ENCODE data around the gene LYPD8.
A peak's percentile ranks its signal among the peaks of the same experiment; 100 is the strongest.
"Not testable (repeated sequence)": the region's sequence is repeated elsewhere in the genome, so short reads cannot be mapped to it uniquely, and the experiment has no call there.

The LYPD8 gene, protein sequence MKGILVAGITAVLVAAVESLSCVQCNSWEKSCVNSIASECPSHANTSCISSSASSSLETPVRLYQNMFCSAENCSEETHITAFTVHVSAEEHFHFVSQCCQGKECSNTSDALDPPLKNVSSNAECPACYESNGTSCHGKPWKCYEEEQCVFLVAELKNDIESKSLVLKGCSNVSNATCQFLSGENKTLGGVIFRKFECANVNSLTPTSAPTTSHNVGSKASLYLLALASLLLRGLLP

DNA sequence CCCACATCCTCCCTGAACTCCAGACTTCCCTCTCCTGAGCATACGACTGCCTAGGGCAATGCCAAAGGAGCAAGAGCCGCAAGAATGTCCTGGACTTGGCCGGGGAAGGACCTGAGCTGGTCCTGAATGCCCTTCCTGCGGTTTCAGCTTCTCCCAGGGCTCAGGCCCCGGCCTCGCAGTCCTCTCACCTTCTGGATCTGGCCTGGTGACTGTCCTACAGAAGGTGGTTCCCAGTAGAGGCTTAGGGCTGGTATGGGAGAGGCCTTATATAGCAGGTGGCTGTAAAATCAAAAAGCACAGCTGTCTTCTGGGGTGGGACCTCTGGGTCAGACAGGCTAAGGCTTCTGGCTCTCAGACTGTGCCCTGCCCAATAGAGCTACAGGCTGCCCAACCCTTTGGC lies at the start of gene LYPD8:
LYPD8 (minus strand) TSS at position 243 of the 400 bp plus-strand sequence. CDS start 4,678 bp downstream, outside the sequence.
- no peak for DNase-seq

DNA sequence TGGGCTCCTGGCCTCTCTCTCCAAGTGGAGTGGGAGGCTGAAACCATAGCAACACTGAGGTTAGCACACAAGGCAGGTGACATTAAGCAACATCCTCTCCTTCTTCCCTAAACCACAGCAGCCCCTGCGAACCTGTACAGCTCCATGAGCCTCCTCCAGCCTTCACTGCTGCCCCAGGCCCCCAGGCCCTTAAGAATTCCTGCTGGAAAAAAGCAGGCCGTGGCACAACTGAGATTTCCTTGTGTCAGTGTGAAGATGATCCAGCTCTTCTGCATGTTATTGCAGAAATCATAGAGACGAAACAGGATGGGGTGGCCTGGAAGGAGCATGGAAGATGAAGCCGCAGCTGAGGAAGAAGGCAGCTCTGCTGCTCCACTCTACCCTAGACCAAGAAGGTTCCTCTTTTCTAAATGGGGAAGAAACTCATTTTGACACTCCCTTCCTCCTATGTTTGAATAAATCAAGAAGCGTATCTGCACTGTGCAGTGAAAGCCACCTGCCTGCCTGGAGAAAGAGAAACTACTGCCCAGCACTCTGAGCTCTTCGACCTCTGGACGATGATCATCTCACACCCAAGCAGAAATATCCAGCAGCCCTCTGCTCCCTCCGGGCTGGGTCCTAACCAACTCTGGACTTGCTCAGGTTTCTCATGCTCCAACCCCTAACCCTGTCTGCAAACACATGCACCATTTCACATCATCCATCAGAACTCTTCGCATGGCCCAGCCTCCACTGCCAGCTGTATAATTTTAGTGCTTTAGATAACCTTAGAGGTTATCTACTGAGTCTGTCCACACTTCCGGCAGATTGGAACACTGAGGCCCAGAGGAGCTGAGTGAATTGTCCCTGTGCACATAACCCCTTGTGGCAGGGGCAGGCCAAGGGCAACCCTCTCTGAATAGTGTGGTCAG lies 49.5 kb upstream of the LYPD8 start:
- no peak for DNase-seq

DNA sequence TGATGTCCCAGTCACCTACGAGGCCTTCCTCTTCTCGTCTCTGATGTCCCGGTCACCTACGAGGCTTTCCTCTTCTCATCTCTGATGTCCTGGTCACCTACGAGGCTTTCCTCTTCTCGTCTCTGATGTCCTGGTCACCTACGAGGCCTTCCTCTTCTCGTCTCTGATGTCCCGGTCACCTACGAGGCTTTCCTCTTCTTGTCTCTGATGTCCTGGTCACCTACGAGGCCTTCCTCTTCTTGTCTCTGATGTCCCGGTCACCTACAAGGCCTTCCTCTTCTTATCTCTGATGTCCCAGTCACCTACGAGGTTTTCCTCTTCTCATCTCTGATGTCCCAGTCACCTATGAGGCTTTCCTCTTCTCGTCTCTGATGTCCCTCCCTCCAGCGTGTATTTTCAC lies 47.9 kb upstream of the LYPD8 start:
- not testable (repeated sequence) for DNase-seq

DNA sequence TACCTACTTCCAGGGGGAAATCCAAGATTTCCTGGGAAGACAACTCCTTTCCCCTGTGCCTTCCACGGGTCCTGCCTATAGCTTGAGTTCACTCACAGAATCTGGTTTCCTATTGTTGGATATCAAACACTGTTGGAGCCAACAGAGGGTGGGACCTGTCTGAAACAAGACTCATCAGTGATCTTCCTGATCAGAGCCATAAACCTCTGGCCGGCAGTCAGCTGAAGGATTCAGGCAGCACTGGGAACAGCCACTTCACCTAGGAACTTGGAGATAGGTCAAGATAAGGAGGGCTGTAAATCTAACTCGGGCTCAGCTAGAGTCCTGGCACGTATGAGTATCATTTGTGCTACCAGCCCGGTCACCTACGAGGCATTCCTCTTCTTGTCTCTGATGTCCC lies 46.9 kb upstream of the LYPD8 start:
- DNase-seq, result no peak

DNA sequence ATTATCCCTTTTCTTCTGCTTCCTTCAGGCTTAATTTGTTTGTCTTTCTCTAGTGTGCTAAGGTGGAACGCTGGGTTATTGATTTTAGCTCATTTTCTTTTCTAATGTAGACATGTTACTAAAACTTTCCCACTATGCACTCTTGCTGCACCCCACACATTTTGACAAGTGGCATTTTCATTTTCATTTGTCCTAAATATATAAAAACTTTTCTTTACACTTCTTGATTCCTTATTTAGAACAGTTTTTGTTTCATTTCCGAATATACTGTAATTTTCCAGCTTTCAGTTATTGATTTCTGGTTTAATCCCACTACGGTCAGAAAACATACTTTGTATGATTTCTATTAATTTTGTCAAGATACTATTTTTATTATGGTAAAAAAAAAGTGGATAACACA lies 44.9 kb upstream of the LYPD8 start:
- DNase-seq, result no peak

DNA sequence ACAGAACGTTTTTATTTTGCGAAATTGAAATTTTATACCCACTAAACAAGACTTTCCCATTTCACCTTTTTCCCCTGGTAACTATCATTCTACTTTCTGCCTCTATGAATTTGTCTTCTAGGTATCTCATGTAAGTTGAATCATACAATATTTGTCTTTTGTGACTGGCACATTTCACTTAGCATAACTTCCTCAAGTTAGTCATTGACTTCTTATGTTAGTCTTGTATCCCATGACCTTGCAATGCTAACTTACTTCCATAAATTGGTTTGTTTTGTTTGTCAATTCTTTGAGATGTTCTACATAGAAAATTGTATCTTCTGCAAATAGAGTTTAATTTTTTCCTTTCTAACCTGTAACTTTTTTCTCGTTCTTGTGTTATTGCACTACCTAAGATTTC lies 43.2 kb upstream of the LYPD8 start:
- DNase-seq, result no peak

DNA sequence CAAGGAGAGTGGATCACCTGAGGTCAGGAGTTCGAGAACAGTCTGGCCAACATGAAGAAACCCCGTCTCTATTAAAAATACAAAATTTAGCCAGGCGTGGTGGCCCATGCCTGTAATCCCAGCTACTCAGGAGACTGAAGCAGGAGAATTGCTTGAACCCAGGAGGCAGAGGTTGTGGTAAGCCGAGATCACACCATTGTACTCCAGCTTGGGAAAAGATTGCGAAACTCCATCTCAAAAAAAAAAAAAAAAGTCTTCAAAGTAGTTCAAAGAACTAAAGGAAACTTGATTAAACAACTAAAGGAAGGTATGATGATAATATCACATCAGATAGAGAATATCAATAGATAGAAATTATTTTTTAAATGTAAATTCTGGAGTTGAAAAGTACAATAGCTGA lies 39.1 kb upstream of the LYPD8 start:
- not testable (repeated sequence) for DNase-seq

DNA sequence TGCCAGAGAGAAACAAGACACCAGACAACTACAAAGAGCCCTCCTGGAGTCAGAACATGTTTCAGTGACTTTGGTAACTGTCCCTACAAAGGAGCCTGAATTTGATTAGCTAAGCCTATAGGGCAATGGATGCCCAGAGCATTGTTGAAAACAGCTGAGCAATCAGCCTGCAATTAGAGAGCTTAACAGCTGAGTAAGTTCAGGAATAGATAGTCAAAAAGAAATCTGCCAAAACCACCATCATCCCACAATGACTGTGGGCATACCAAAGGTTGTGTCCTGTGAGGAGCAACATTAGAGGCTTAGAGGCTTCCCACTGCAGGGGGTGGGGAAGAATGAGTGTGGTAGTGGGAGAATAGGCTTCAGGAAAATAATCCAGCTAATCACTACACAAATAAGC lies 38.0 kb upstream of the LYPD8 start:
- DNase-seq, result no peak

DNA sequence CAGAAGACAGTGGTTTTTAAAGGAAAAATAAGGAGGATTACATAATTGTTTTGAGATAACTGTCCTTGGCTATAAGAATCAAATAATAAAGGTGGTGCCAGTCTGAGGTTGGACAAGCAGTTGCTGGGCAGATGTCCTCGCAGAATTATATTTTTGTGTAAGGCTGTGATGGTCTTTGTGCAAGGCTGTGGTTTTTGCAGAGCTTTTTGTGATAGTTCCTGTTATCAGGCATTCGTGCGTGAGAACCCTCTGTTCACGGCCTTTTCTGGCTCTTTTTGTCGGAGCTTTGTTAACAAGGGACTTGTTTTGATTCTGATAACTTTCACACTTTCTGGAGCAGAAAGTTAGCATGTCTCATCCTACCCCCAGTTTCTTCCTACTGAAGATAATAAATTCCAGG lies 36.8 kb upstream of the LYPD8 start:
- DNase-seq, result no peak

DNA sequence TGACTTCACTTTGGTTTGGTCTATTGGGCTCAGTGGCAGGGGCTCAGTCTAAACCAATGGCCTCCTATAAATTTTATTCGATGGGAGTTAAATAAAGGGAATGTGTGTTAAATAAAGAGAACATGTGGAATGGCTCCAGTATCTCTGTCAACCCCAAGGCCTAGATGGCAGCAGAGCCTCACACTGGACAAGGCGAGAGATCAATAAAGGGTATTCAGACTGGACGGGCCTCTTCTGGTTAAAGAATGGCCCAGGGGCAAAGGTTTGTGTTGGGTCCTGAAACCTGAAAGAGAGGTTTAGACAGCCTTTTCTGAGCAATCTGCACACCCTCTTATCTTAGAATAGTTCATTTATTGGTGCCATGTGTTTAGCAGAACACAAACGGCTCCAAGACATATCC lies 35.5 kb upstream of the LYPD8 start:
- no peak for DNase-seq

DNA sequence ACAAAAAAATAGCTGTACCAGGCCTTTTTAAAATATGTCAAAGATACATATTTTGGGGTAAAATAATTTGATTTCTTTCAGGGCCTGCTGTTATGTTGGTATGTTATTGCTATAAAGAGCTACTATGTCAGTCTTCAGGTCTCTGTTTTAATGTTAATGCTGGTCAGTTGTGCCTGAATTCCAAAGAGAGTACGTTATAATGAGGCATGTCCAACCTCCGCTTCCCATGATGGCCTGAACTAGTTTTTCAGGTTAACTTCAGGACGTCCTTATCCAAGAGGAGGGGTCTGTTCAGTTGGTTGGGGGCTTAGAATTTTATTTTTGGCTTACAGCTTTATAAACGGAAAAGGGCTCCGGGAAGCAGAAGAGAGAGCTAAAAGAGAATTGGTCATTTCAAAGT lies 34.9 kb upstream of the LYPD8 start:
- DNase-seq, result no peak

DNA sequence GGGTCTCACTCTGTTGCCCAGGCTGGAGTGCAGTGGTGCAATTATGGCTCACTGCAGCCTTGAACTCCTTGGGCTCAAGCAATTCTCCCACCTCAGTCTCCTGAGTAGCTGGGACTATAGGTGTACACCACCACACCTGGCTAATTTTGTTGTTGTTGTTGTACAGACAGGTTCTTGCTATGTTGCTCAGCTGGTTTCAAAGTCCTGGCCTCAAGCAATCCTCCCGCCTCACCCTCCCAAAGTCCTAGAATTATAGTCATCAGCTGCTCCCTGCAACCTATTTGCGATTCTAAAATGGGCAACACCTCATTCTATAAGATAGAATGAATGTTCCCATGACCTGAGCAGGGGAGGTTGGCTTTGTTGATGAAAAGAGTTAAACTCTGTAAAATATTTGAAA lies 33.8 kb upstream of the LYPD8 start:
- not testable (repeated sequence) for DNase-seq

DNA sequence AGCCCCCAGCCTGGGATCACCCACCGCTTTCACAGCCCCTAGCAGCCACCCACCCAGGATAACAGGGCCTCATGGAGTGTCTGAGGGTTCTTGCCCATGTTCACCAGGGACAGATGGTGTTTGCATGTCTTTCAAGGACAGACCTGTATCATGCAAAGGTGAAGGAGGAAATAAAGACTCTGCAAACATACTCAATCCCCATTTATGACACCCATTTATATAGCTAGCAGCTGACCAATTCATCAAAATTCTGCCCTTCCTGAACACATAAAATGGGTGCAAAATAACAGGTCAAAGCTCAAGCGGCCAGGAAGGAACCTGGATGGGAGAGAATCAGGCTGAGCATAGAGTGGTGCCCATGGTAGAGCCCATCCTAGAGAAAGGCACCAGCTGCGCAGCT lies 32.8 kb upstream of the LYPD8 start:
- DNase-seq, result no peak

DNA sequence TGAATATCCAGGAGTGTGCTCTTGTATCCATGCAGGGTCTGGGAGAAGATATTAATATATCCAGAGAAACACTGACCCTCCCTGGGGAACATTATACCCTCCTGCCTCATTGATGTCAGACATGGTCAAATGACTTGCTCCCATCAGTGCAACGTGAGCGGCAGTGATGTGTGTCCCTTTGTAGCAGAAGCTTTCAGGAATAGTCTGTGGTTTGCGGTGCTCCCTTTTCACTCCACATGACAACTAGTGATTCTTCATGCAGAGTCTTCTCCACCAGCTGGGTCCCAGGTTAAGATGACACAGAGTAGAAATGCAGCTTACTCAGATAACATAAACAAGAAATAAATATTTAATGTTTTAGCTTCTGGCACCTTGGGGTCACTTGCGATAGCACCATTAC lies 31.9 kb upstream of the LYPD8 start:
- DNase-seq, result peak; percentile 13

DNA sequence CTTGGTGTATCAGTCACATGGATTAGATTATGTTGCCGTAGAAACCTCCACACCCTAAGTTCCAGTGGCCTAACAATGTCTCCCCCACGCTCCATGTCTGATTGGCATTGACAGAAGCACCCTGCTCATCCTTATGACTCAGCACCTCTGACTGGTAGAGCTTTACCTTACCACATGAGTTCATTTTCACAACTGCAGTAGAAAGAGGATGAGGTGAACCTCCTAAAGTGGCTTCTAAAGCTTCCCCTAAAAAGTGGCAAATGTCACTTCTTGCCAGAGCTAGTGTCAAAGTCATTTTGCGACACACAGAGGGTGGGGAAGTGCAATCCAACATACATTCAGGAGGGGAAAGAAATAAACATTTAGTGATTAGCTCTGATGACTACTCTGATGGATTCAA lies 30.6 kb upstream of the LYPD8 start:
- no peak for DNase-seq

DNA sequence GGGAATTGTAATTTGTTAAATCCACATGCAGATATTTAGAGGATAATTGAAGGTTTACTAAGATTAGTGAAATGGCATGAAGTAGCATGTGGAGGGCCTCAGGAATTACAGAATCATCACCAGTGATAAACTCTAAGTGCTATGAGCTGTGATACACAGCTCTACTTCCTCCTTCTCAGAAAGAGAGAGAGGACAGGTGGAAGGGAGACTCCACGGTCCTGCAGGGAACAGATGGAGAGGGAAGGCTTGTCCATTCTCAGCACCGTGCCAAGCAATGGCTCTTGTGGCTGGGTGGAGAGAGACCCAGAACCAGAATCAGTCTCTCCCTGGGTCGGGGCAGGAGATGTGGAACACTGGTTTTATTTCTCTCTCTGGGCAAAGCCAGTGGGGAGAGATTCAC lies 27.8 kb upstream of the LYPD8 start:
- DNase-seq, result peak; percentile 2

DNA sequence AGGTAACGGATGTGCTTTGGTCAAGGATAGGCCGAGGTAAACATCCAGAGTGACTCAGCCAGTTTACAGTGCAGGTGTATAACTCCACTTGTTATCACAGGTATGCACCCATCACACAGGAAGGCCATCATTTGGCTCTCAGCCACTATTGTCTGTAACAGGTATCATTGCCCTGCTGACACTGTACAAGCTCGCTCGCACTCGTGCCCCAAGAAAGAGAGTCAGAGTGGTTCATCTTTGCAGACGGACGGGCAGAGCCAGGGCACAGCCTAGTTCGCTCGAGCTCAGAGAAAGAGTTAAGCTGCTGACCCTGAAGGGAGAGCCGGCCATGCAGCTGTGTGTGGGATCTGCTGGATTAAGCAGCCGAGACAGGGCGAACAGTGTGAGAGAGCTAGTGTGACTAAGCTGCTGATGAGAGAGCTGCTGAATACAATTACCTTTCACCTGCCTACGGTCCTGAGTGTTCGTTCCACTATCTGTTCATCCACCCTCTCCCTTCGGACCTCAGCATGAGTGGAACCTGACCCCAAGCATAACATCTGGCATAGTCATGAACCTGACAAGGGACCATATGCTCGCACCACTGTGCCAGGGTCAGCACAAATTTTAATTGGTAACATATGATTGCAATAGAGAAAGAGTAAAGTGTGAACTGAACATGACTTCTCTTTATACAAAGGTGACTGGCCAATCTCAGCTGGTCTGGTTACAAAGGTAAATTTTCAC lies 27.0 kb upstream of the LYPD8 start:
- no peak for DNase-seq

DNA sequence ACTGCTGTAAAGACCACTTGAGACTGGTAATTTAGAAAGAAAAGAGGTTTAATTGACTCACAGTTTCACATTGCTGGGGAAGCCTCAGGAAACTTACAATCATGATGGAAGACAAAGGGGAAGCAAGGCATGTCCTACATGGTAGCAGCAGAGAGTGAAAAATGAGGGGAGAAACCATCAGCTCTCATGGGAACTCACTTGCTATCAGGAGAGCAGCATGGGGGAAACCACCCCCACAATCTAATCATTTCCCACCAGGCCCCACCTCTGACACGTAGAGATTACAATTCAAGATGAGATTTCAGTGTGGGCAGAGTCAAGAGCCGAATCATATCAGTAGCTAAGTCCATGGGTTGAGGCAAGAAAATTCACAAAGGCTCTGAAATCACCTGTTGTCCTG lies 23.8 kb upstream of the LYPD8 start:
- no peak for DNase-seq

DNA sequence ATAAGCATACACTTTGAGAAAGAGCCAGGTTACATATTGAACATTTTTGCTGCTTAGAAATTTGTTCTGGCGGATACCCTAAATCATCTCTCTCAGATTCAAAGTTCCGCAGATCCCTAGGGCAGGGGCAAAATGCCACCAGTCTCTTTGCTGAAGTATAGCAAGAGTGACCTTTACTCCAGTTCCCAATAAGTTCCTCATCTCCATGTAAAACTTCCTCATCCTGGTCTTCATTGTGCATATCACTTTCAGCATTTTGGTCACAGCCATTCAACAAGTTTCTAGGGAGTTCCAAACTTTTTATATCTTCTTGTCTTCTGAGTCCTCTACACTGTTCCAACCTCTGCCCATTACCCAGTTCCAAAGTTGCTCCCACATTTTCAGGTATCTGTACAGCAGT lies 23.3 kb upstream of the LYPD8 start:
- DNase-seq, result no peak

DNA sequence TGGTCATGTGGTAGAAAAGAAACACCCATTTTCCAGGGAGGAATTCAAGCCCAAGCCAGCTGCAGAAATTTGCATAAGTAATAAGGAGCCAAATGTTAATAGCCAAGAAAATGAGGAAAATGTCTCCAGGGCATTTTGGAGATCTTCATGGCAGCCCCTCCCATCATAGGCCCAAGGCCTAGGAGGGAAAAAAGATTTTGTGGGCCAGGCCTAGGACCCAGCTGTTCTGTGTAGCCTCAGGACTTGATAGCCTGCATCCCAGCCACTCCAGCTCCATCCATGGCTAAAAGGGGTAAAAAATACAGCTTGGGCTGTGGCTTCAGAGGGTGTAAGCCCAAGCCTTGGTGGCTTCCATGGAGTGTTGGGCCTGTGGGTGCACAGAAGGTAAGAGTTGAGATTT lies 21.4 kb upstream of the LYPD8 start:
- no peak for DNase-seq

DNA sequence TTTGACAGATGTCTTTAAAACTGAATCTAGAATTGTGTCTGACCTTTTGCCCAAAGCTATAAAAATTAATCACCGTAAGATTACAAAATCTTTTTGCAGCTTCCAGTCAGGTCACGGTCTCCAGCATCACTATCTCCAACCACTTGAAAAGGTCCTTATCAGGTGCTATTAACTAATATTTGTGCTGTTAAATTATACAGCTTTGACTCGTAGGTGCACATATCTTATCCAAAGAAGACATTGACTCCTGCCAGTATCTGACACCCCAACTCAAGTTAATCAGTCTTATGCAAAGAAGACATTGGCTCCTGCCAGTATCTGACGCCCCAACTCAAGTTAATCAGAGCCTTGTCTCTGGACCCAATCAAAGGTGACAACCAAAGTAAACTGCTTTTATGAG lies 19.9 kb upstream of the LYPD8 start:
- no peak for DNase-seq

DNA sequence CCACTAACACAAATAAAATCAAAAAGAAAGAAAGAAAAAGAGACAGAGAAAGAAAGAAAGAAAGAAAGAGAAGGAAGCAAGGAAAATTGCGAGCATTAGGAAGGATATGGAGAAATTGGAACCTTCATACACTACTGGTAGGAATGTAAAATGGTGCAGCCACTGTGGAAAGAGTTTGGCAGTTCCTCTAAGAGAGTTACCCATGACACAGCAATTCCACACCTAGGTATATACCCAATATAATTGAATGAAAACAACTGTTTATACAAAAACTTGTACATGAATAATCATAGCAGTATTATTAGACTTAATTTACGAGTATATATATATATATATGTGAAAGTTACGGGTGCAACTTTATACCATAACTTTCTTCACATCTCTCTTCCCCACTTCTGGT lies 4.1 kb upstream of the LYPD8 start:
- no peak for DNase-seq

DNA sequence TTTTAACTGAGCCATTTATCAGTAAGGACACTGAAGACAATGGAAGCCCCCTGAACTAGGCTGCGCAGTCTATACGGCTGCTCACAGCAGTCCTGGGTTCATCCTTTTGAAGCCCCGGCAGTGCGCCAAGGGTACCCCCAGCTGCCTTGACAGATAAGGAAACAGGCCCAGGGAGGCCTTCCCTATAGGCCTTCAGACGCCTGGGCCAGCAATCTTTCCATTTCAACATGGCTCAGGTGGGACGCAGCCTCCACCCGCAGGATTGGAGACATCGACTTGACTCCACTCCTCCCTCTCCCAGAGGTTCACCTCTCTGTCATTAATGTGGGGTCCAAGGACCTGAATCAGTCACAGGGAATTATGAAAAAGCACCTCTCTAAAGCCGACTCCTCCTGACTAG lies 2.8 kb upstream of the LYPD8 start:
- DNase-seq, result no peak

DNA sequence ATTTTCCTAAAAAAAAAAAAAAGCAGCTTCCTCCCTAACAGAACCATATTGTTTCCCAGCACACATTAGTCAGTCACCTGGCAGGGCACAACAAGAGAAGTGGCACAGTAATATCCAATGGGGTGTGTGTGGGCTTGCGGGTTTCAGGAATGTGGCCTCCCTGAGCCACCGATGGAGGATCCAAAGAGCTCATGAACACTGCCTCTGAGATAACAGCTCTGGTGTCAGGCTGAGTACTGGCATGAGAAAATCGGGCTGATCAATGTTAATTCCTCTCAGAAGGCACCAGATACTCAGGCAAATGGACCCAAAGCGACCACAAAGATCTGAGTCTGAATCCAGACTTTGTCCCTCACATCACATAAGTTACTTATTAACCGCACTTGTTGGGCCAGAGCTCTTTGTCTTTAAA lies 2.2 kb upstream of the LYPD8 start:
- DNase-seq, result no peak
